ENCODE data around the gene AOPEP. TPM values are rescaled to one million over a fixed set of nuclear protein-coding genes. Genes with fewer than 3 reads are reported as not detected.
A peak's percentile ranks its signal among the peaks of the same experiment; 100 is the strongest.

AOPEP gene
- total RNA-seq, 1 experiment from 2014 or later: 55.5 TPM

DNA sequence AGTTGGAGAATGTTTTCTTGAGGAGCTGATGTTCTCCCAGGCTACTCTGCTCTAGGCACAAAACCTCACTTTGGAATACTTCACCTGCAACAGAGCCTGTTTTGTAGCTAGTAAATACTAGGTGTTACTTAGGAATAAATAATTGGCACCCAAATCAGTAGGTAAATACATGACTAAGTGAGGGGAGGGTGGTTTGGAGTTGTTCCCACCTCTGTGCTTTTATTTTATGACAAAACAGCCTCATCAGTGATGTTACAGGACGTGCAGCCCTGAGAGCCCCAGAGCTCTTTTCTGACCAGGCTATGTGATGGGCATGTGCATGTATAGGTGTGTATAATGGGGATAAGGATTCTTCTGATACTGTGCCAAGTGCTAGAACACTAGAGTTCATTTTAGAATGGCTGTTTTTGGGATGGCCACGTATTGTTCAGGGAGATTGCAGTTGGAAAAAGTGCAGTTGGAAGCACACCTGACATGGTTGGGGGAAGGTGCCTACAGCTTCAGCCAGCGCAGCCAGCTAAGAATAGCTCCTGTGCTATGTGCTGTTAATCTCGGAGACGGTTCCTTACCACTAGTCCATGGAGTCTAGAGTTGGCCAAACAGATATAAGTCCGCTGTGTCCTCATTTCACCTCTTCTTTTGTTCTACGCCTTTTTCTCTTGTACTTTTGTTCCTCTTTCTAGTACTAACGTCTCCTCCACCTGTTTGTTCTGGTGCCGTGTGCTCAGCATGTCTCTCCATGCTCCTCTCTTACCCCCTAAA, 306.3 kb downstream of the AOPEP start:
- no peak for DNase-seq (ENCODE audit: low read depth)
- in situ Hi-C loops (cut with HindIII; ENCODE audit: low pct_unique_long_range_greater_than_20kb, low sequenced_read_pairs): no loop called here

GRCh38 chr9:95035846-95036245, 309.3 kb downstream of the AOPEP start:
- in situ Hi-C loops (cut with HindIII; ENCODE audit: low pct_unique_long_range_greater_than_20kb, low sequenced_read_pairs): no loop called here
- no peak for DNase-seq (ENCODE audit: low read depth)

GRCh38 chr9:95036676-95037075, 310.2 kb downstream of the AOPEP start:
- no peak for DNase-seq (ENCODE audit: low read depth)
- in situ Hi-C loops (cut with HindIII; ENCODE audit: low pct_unique_long_range_greater_than_20kb, low sequenced_read_pairs): no loop called here

DNA sequence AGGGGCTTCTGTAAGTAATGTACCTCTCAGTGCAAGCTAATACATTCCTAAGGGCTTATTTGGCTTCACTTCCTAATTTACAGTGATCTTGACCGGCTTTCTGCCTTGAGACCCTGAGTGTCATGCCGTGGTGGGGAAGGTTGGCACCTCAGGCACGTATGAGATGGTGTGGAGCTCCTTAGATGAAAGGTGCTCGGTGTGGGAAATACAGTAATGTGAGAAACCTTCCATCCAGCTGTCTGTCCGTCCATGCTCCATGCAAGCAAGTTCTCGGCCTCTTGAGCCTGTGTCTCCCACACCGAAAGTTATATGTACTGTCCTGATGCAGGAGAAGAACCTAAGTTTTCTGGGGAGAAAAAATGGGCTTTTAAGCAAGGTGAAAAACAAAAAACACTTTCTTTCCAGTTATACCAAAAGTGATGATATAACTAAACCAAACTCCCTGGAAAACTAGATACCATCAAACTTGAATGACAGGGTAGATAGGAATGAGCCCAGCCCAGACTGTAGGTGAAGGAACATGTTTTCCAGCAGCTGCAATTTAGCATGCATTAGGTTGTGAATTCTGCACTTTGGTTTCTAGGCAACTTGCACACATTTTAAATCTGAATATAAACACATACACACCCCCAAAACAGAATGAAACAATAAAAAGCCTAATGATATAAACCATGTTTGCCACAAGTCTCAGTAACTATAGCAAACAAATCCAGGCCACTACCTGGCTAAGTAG, 311.5 kb downstream of the AOPEP start:
- in situ Hi-C loops (cut with HindIII; ENCODE audit: low pct_unique_long_range_greater_than_20kb, low sequenced_read_pairs): no loop called here
- no peak for DNase-seq (ENCODE audit: low read depth)

GRCh38 chr9:95038666-95039065, 312.2 kb downstream of the AOPEP start:
- no peak for DNase-seq (ENCODE audit: low read depth)
- in situ Hi-C loops (cut with HindIII; ENCODE audit: low pct_unique_long_range_greater_than_20kb, low sequenced_read_pairs): no loop called here

DNA sequence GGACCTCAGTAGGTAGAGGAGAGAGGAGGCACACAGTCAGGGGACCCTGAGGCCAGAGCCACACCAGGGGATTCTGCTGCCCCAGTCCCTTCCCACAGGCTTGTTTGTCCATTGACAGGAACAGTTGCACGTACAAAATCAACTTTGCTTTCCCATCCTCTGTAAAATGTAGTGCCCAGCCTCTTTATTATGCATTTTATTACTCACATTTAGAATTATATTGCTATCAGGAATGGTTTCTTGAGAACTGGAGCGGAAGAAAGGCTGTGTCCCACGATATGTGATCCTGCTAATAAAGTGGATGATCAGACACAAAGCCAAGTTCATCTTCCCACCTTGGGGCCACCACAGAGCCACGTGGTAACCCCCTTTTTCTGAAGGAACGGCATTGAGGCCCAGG, 313.6 kb downstream of the AOPEP start:
- in situ Hi-C loops (cut with HindIII; ENCODE audit: low pct_unique_long_range_greater_than_20kb, low sequenced_read_pairs): no loop called here
- DNase-seq (ENCODE audit: low read depth): no peak

DNA sequence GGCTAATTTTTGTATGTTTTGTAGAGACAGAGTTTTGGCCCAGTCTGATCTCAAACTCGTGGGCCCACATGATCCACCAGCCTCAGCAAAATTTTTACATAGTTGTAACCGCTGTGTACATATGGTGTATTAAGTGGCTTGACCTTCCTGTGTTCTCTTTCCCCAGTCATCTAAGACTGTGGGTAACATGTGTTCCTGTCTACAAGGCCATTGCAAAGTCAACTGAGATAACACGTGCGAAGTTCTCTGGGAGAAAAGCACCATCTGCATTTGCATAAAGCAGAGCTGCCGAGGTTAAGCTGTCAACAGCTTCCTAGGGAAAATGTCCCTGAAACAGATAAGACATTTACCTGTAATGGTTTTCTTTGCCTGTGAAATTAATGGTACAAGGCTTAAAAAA, 317.3 kb downstream of the AOPEP start:
- in situ Hi-C loops (cut with HindIII; ENCODE audit: low pct_unique_long_range_greater_than_20kb, low sequenced_read_pairs): no loop called here
- no peak for DNase-seq (ENCODE audit: low read depth)

DNA sequence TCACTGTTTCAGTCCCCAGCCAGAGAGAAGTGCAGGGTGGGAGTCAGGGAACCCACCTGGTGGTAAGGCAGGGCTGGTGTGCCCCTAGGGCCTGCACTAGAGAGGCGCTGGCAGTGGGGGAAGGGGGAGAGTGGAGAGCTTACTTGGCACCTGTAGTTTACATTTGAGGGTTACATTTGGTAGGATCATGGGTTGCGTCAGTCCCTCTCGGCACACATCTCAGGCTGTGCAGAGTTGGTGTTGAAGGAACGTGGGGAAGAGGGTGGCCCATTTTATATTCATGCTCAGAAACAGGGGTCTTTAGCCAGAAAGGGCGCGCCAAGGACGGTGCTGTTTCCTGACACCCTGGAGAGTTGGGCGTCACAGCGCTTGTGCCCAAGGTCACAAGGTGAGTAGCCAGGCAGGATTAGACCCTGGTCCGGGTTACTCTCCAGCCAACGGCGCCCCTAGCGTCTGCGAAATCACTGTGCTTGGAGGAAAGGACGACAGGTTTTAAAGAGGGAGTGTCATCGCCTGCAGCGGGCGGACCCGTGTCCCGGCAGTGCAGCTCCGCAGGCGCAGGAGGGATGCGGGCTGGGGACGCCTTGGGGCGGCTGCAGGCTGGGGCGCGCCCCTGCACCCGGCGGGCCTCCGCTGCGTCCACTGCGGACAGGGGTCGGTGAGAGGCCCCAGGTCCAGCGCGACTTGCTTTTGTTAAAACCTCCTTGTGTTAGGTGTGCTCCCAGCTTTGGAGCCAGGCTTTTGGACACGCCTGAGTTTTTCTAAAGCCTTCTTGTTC, 318.4 kb downstream of the AOPEP start:
- no peak for DNase-seq (ENCODE audit: low read depth)
- in situ Hi-C loops (cut with HindIII; ENCODE audit: low pct_unique_long_range_greater_than_20kb, low sequenced_read_pairs): no loop called here

- in situ Hi-C loops (cut with HindIII; ENCODE audit: low pct_unique_long_range_greater_than_20kb, low sequenced_read_pairs): no loop called here
- no peak for DNase-seq (ENCODE audit: low read depth)
These were observed 319.3 kb downstream of the AOPEP start for GRCh38 chr9:95045751-95046150.

DNA sequence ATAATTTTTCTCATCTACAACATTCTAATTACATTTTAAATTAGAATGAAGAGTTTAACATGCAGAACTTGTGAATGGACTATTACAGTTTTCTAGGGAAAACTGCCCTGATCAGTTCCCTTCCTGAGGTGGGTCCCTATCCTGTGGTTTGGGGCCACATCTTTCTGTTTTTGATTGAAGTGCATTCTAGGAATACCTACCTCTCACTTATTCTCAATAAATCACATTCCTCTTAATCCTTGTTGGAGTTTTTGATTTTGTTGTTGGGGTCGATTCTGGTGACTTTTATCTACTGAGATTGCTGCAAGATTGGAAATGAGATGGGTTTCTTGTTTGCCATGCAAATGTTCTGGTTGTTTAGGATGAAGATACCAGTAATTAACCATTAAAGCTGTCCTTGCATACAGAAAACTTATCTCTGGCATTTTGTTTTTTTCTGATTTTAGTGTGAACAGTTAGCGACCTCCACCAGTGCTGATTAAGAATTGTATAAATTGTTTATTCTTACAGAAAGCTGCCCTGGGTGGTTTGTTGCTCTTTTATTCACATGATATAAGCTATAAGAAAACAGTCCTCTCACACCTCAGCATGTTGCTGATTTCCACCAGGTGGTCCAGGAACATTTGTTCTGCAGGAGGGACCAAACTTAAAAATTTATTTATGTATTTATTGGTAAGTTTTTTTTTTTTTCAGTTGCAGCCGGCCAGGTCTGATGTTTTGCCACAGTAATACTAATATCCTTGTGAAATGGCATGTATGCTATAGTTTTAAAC, 321.1 kb downstream of the AOPEP start:
- in situ Hi-C loops (cut with HindIII; ENCODE audit: low pct_unique_long_range_greater_than_20kb, low sequenced_read_pairs): no loop called here
- DNase-seq (ENCODE audit: low read depth): no peak

DNA sequence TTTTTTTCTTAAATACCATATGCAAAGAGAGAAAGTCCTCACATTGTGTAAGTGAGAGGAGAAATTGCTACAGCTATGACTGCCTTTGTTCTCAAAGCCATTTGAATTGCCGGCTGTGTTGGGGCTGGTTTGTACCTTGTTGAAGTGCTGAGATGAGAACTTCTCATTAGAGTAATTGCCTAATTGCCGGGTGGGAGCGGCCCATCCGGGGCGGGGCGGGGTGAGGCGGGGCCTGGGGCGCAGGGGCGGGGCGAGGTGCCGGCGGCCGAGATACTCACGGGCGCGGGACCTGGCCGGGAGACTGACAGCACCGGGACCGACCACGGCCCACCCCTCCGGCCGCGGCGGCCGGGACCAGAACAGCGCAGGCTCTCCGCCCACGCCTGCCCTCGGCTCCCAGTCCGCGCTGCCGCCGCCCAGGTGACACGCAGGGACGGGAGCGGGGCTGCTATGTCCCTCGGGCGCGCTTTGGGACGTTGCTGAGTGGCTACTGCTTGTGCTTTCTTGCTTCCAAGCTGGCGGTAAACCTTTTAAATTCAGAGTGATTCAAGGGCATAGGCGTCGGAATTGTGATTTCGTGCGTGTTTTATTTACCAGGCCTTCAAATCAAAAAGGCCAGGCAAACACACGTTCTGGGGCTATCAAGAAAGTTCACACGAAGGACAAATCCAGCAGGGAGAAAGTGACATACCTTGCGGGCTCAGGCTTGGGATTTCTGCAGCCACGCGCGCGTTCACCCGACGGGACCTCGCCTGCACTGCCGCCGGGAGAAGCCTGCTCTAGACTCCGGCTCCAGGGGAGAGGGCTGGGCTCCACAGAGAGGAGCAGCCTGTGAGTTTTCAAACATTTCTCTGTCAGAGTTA, 322.0 kb downstream of the AOPEP start:
- peak; percentile 42 for DNase-seq (ENCODE audit: low read depth)
- in situ Hi-C loops (cut with HindIII; ENCODE audit: low pct_unique_long_range_greater_than_20kb, low sequenced_read_pairs): no loop called here

GRCh38 chr9:95049761-95050160, 323.3 kb downstream of the AOPEP start:
- DNase-seq (ENCODE audit: low read depth): no peak

GRCh38 chr9:95053611-95054570, 327.4 kb downstream of the AOPEP start:
- in situ Hi-C loops (cut with HindIII; ENCODE audit: low pct_unique_long_range_greater_than_20kb, low sequenced_read_pairs): no loop called here
- DNase-seq (ENCODE audit: low read depth): no peak

More at GRCh38 chr9:95049761-95050160, 323.3 kb downstream of the AOPEP start:
- in situ Hi-C loops (cut with HindIII; ENCODE audit: low pct_unique_long_range_greater_than_20kb, low sequenced_read_pairs): no loop called here

- in situ Hi-C loops (cut with HindIII; ENCODE audit: low pct_unique_long_range_greater_than_20kb, low sequenced_read_pairs): no loop called here
- DNase-seq (ENCODE audit: low read depth): no peak
These were observed 328.9 kb downstream of the AOPEP start for GRCh38 chr9:95055334-95055850.

DNA sequence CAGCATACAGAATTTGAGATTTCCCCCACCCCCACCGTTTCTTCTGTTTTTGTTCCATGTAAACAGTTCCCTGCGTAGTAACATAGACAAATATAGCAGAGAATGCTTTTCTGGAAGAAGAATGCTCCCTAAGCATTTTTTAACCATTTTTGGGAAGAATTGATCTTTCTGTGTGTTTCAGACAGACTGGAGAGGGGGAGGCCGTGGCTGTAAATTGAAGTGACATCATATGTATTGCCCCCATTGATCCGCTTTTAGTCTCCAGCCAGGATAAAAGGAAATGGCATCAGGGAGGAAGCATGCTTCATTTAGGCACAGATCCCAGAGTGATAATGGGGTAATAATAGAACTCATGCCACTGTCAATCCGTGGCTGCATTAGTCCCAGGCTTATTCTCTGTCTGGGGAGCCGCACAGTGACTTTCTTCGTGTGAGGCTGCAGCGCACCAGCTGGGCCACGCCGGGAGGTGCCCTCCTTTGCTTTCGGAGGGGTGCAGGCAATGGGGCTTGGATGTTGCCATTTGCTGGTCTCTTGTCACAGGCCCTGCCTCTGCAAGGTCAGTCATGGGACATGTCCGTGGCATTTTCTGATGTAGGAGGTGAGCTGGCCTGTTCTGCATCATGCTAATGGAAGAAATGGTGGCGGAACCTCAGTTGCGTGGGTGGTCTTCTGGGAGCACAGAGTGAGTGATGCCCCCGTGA, 329.5 kb downstream of the AOPEP start:
- in situ Hi-C loops (cut with HindIII; ENCODE audit: low pct_unique_long_range_greater_than_20kb, low sequenced_read_pairs): no loop called here
- no peak for DNase-seq (ENCODE audit: low read depth)

DNA sequence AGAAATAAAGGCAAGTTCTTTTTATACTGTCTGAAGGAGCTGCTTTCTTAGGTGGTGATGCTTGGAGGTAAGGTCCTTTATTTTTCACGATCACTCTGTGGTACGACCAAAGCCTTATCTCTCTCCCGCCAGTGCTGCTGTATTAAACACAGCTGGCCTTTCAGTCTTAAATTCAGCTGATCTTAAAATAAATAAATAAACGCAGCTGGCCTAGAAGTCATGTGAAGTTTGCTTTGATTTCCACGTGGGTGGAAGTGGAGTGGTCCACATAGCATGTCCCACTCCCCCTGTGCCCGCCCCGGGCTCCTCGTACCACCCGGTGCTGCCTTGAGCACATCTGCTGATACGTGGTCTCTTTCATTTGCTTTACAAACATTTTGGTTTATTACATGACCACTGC, 330.6 kb downstream of the AOPEP start:
- no peak for DNase-seq (ENCODE audit: low read depth)
- in situ Hi-C loops (cut with HindIII; ENCODE audit: low pct_unique_long_range_greater_than_20kb, low sequenced_read_pairs): no loop called here
